ENCODE results near the gene RABGGTA.

DNA sequence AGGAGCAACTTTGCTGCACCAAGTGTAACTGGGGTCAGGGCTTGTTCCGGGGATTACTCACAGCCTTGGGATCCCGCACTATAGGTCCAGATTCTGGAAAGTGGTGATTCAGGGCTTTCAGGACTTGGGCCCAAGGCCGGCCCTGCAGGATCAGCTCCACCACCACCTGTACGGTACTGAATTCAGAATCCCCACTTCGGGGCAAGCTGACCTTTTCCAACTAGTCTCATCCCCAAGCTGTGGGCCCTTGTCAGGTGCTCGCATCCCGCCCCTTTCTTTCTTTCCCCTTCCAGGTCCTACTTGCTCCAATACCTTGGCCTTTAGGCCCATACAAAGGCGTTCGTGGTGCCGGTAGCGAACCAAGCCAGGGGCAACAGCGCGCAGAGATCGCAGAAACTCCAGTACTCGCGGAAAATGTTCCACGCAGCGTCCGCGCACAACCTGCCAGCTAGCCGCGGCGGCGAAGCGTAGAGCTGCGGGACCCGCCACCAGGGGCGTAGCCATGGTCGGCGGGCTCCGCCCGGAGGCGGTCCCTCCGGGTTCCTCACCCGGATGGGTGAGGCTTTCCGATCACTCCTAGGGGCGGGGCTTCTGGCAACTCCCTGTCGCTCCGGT lies 29.5 kb downstream of the RABGGTA start:
- peak; percentile 11; the same call in 1 of the 2 replicates for TF ChIP-seq CTCF (IDR thresholded peaks at IDR 0.05; ENCODE audit: low read length)
- no peak for TF ChIP-seq EZH2 (IDR thresholded peaks at IDR 0.05; ENCODE audit: borderline replicate concordance, low read length)

Data from OCI-LY1 (cell line).